Renal pelvis (tissue), 4 donors: ENCODE results near the gene PAFAH1B1. TPM values are rescaled to one million over a fixed set of nuclear protein-coding genes. Genes with fewer than 3 reads are reported as not detected.

ENCODE experiments used
- DNase-seq: peaks from one replicate; pipeline ENCODE4 v3.0.0-alpha.2; 2013
- polyA plus RNA-seq, 3 donors: library from polyadenylated mRNA; unstranded; fragments of 120-200 nt; gene quantifications; one replicate each; pipeline ENCODE4 v1.2.1, GENCODE V29; 2013; ENCODE audit not compliant: insufficient read length in 3 of 3

Gene PAFAH1B1
- polyA plus RNA-seq, 3 donors: 117 to 163 (median 139) TPM

- no peak for DNase-seq
These were observed 107.9 kb downstream of the PAFAH1B1 start for GRCh38 chr17:2701161-2701995.

GRCh38 chr17:2701996-2702741 is 108.7 kb downstream of the PAFAH1B1 start:
- no peak for DNase-seq

- DNase-seq: no peak
These were observed 109.7 kb downstream of the PAFAH1B1 start for GRCh38 chr17:2703181-2703580.

GRCh38 chr17:2703606-2704005 is 110.2 kb downstream of the PAFAH1B1 start:
- no peak for DNase-seq

GRCh38 chr17:2704031-2704889 is 110.8 kb downstream of the PAFAH1B1 start:
- no peak for DNase-seq

GRCh38 chr17:2704890-2705248 is 111.4 kb downstream of the PAFAH1B1 start:
- no peak for DNase-seq

GRCh38 chr17:2705263-2705662 is 111.8 kb downstream of the PAFAH1B1 start:
- no peak for DNase-seq

- DNase-seq: no peak
These were observed 112.7 kb downstream of the PAFAH1B1 start for GRCh38 chr17:2705888-2706795.

GRCh38 chr17:2706911-2707510 is 113.6 kb downstream of the PAFAH1B1 start:
- no peak for DNase-seq

GRCh38 chr17:2707721-2708584 is 114.5 kb downstream of the PAFAH1B1 start:
- DNase-seq: no peak

- no peak for DNase-seq
These were observed 115.2 kb downstream of the PAFAH1B1 start for GRCh38 chr17:2708585-2709182.

- no peak for DNase-seq
These were observed 115.8 kb downstream of the PAFAH1B1 start for GRCh38 chr17:2709183-2709661.

- DNase-seq: no peak
These were observed 116.8 kb downstream of the PAFAH1B1 start for GRCh38 chr17:2710071-2710802.

- DNase-seq: no peak
These were observed 117.6 kb downstream of the PAFAH1B1 start for GRCh38 chr17:2710803-2711607.

GRCh38 chr17:2711608-2712299 is 118.3 kb downstream of the PAFAH1B1 start, which contains the start of gene CLUH:
Gene CLUH, minus strand, starts transcription at chr17:2711764. Its CDS starts 103 bp downstream, at chr17:2711661.
- peak; percentile 95 for DNase-seq

- DNase-seq: no peak
These were observed 119.0 kb downstream of the PAFAH1B1 start for GRCh38 chr17:2712300-2713043.
